Measurements from ENCODE around the gene LZTFL1. TPM values are rescaled to one million over a fixed set of nuclear protein-coding genes. Genes with fewer than 3 reads are reported as not detected.

LZTFL1 gene
- total and polyA plus RNA-seq, 2 experiments from 2014 or later, result 6.3 to 13.9 TPM

DNA sequence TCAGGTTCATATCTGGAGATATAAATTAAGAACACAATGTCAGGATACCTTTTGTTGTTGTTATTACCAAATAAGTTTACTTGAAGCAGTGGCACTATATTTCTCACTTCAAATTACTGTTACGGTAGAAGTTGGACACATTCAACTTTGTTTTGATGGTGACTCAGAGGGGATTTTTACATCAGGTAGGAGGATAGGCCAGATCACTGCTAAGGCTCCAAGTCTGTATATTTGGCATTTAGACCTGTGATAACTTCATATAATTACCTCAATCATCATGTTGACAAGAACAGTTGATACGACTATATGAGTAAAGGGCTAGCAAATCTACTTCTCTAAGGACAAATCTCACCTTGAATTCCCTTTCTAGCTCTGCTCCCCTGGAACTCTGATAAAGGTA is 15.6 kb downstream of the LZTFL1 start:
- TF ChIP-seq POLR2AphosphoS5 (IDR thresholded peaks at IDR 0.05; ENCODE audit: low read depth) (no peak), CREB1 (CRISPR knock-in tag; IDR thresholded peaks at IDR 0.05; ENCODE audit: low read depth) (no peak), EZH2 (IDR thresholded peaks at IDR 0.05; ENCODE audit: low read depth, unreplicated experiment) (no peak), JUNB (IDR thresholded peaks at IDR 0.05; ENCODE audit: unreplicated experiment) (no peak), ZNF331 (CRISPR knock-in tag; IDR thresholded peaks at IDR 0.05; ENCODE audit: low read depth) (no peak), EZH2phosphoT487 (IDR thresholded peaks at IDR 0.05; ENCODE audit: unreplicated experiment) (no peak), STAT1 (IDR thresholded peaks at IDR 0.05; ENCODE audit: unreplicated experiment) (no peak), NANOG (IDR thresholded peaks at IDR 0.05; ENCODE audit: borderline replicate concordance) (no peak), ZNF114 (CRISPR knock-in tag; IDR thresholded peaks at IDR 0.05) (no peak)
- TF ChIP-seq, protein P1, sequence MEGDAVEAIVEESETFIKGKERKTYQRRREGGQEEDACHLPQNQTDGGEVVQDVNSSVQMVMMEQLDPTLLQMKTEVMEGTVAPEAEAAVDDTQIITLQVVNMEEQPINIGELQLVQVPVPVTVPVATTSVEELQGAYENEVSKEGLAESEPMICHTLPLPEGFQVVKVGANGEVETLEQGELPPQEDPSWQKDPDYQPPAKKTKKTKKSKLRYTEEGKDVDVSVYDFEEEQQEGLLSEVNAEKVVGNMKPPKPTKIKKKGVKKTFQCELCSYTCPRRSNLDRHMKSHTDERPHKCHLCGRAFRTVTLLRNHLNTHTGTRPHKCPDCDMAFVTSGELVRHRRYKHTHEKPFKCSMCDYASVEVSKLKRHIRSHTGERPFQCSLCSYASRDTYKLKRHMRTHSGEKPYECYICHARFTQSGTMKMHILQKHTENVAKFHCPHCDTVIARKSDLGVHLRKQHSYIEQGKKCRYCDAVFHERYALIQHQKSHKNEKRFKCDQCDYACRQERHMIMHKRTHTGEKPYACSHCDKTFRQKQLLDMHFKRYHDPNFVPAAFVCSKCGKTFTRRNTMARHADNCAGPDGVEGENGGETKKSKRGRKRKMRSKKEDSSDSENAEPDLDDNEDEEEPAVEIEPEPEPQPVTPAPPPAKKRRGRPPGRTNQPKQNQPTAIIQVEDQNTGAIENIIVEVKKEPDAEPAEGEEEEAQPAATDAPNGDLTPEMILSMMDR (conservative IDR thresholded peaks at IDR 0.05; ENCODE audit: low read depth in 2 of 2), result no peak
- TF ChIP-seq, protein P2, sequence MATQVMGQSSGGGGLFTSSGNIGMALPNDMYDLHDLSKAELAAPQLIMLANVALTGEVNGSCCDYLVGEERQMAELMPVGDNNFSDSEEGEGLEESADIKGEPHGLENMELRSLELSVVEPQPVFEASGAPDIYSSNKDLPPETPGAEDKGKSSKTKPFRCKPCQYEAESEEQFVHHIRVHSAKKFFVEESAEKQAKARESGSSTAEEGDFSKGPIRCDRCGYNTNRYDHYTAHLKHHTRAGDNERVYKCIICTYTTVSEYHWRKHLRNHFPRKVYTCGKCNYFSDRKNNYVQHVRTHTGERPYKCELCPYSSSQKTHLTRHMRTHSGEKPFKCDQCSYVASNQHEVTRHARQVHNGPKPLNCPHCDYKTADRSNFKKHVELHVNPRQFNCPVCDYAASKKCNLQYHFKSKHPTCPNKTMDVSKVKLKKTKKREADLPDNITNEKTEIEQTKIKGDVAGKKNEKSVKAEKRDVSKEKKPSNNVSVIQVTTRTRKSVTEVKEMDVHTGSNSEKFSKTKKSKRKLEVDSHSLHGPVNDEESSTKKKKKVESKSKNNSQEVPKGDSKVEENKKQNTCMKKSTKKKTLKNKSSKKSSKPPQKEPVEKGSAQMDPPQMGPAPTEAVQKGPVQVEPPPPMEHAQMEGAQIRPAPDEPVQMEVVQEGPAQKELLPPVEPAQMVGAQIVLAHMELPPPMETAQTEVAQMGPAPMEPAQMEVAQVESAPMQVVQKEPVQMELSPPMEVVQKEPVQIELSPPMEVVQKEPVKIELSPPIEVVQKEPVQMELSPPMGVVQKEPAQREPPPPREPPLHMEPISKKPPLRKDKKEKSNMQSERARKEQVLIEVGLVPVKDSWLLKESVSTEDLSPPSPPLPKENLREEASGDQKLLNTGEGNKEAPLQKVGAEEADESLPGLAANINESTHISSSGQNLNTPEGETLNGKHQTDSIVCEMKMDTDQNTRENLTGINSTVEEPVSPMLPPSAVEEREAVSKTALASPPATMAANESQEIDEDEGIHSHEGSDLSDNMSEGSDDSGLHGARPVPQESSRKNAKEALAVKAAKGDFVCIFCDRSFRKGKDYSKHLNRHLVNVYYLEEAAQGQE (IDR thresholded peaks at IDR 0.05; ENCODE audit: unreplicated experiment), result no peak
- TF ChIP-seq, protein P3, sequence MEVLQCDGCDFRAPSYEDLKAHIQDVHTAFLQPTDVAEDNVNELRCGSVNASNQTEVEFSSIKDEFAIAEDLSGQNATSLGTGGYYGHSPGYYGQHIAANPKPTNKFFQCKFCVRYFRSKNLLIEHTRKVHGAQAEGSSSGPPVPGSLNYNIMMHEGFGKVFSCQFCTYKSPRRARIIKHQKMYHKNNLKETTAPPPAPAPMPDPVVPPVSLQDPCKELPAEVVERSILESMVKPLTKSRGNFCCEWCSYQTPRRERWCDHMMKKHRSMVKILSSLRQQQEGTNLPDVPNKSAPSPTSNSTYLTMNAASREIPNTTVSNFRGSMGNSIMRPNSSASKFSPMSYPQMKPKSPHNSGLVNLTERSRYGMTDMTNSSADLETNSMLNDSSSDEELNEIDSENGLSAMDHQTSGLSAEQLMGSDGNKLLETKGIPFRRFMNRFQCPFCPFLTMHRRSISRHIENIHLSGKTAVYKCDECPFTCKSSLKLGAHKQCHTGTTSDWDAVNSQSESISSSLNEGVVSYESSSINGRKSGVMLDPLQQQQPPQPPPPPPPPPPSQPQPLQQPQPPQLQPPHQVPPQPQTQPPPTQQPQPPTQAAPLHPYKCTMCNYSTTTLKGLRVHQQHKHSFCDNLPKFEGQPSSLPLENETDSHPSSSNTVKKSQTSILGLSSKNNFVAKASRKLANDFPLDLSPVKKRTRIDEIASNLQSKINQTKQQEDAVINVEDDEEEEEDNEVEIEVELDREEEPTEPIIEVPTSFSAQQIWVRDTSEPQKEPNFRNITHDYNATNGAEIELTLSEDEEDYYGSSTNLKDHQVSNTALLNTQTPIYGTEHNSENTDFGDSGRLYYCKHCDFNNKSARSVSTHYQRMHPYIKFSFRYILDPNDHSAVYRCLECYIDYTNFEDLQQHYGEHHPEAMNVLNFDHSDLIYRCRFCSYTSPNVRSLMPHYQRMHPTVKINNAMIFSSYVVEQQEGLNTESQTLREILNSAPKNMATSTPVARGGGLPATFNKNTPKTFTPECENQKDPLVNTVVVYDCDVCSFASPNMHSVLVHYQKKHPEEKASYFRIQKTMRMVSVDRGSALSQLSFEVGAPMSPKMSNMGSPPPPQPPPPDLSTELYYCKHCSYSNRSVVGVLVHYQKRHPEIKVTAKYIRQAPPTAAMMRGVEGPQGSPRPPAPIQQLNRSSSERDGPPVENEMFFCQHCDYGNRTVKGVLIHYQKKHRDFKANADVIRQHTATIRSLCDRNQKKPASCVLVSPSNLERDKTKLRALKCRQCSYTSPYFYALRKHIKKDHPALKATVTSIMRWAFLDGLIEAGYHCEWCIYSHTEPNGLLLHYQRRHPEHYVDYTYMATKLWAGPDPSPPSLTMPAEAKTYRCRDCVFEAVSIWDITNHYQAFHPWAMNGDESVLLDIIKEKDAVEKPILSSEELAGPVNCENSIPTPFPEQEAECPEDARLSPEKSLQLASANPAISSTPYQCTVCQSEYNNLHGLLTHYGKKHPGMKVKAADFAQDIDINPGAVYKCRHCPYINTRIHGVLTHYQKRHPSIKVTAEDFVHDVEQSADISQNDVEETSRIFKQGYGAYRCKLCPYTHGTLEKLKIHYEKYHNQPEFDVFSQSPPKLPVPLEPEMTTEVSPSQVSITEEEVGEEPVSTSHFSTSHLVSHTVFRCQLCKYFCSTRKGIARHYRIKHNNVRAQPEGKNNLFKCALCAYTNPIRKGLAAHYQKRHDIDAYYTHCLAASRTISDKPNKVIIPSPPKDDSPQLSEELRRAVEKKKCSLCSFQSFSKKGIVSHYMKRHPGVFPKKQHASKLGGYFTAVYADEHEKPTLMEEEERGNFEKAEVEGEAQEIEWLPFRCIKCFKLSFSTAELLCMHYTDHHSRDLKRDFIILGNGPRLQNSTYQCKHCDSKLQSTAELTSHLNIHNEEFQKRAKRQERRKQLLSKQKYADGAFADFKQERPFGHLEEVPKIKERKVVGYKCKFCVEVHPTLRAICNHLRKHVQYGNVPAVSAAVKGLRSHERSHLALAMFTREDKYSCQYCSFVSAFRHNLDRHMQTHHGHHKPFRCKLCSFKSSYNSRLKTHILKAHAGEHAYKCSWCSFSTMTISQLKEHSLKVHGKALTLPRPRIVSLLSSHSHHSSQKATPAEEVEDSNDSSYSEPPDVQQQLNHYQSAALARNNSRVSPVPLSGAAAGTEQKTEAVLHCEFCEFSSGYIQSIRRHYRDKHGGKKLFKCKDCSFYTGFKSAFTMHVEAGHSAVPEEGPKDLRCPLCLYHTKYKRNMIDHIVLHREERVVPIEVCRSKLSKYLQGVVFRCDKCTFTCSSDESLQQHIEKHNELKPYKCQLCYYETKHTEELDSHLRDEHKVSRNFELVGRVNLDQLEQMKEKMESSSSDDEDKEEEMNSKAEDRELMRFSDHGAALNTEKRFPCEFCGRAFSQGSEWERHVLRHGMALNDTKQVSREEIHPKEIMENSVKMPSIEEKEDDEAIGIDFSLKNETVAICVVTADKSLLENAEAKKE (CRISPR knock-in tag; IDR thresholded peaks at IDR 0.05), result no peak
- TF ChIP-seq, protein P4, sequence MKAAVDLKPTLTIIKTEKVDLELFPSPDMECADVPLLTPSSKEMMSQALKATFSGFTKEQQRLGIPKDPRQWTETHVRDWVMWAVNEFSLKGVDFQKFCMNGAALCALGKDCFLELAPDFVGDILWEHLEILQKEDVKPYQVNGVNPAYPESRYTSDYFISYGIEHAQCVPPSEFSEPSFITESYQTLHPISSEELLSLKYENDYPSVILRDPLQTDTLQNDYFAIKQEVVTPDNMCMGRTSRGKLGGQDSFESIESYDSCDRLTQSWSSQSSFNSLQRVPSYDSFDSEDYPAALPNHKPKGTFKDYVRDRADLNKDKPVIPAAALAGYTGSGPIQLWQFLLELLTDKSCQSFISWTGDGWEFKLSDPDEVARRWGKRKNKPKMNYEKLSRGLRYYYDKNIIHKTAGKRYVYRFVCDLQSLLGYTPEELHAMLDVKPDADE (IDR thresholded peaks at IDR 0.05), result no peak
- Mint-ChIP-seq H3K27ac (no peak overlapping the region), H3K4me3 (no peak overlapping the region), H3K4me1 (no peaks in the 10 kb centered on the region), H3K36me3 (ENCODE audit: low read depth) (no peaks in the 10 kb centered on the region), H3K9me3 (no peaks in the 10 kb centered on the region), H3K27me3 (ENCODE audit: insufficient read depth, low read depth, poor library complexity) (no peaks in the 10 kb centered on the region)
- H3K79me2 ChIP-seq (replicated peaks; ENCODE audit: insufficient read depth), result no peaks in the 10 kb centered on the region
- no peak overlapping the region for H3K27ac ChIP-seq (ENCODE audit: low read depth)
- no peak for DNase-seq (ENCODE audit: low spot score)
- H3F3A ChIP-seq (replicated peaks; ENCODE audit: low read depth), result no peaks in the 10 kb centered on the region
- no peaks in the 10 kb centered on the region for H3K9me2 ChIP-seq (ENCODE audit: insufficient read depth)
- no peaks in the 10 kb centered on the region for H4K20me1 ChIP-seq (replicated peaks; ENCODE audit: insufficient read depth)
- H3K36me3 ChIP-seq (ENCODE audit: insufficient read depth), result peaks cover 4% of the 10 kb centered on the region; the same call in 1 of the 2 replicates
- no peak overlapping the region for H2AFZ ChIP-seq
- ATAC-seq, result no peak
- H3K27me3 ChIP-seq (ENCODE audit: insufficient read depth), result no peaks in the 10 kb centered on the region
- no peak overlapping the region for H3K4me3 ChIP-seq
- no peaks in the 10 kb centered on the region for H3K4me1 ChIP-seq (ENCODE audit: insufficient read depth)
- H3K4me2 ChIP-seq, result no peak overlapping the region

All from GM23338 (cell line).